Spinal cord (tissue), 10 donors: Measurements from ENCODE around the gene DISP2. TPM values are rescaled to one million over a fixed set of nuclear protein-coding genes. Genes with fewer than 3 reads are reported as not detected.
A peak's percentile ranks its signal among the peaks of the same experiment; 100 is the strongest.

Experiments
- DNase-seq, 6 donors: peaks; one replicate each; pipeline versions ENCODE4 v3.0.0 to v3.0.0-alpha.2; 2013 to 2015; ENCODE audit warnings: low spot score in 6 of 6, low read depth in 4 of 6
- H3K27ac ChIP-seq: one replicate; pipeline ENCODE4 v1.5.1; 2013; ENCODE audit warnings: low read depth, low read length, control low read depth
- H3K27me3 ChIP-seq: one replicate; pipeline ENCODE4 v1.6.1; 2013; ENCODE audit warnings: low read length; ENCODE audit not compliant: control insufficient read depth, insufficient read depth
- H3K36me3 ChIP-seq: one replicate; pipeline ENCODE4 v1.6.1; 2013; ENCODE audit warnings: low read length; ENCODE audit not compliant: control insufficient read depth, insufficient read depth
- H3K4me1 ChIP-seq: one replicate; pipeline ENCODE4 v1.6.1; 2013; ENCODE audit warnings: low read length; ENCODE audit not compliant: control insufficient read depth, insufficient read depth
- H3K4me3 ChIP-seq: one replicate; pipeline ENCODE4 v1.5.1; 2013; ENCODE audit warnings: low read depth, low read length, control low read depth
- H3K9me3 ChIP-seq: one replicate; pipeline ENCODE4 v1.6.1; 2013; ENCODE audit warnings: low read length; ENCODE audit not compliant: control insufficient read depth, insufficient read depth
- WGBS: methylation state at CpG from one replicate; pipeline ENCODE4 v1.1.5; 2013; ENCODE audit warnings: missing lambda C conversion rate; ENCODE audit not compliant: insufficient coverage; 5-methylcytosine and 5-hydroxymethylcytosine counted together
- polyA plus RNA-seq, 2 donors: library from polyadenylated mRNA; unstranded; fragments of 120-200 nt; gene quantifications; one replicate each; pipeline ENCODE4 v1.2.1, GENCODE V29; 2013; ENCODE audit not compliant: insufficient read length in 2 of 2
- total RNA-seq, 2 donors: library from RNA; depleted of rRNA in 1 of 2; stranded (reverse); fragments of 120-200 nt in 1 of 2; fragments of >200 nt in 1 of 2; gene quantifications; one replicate each; pipeline versions ENCODE4 v1.2.3 to v1.2.4, GENCODE V29; 2013 to 2014
- donor health status: healthy.

The DISP2 gene
- total and polyA plus RNA-seq, 4 donors: 7.8 to 43.8 (median 20.9) TPM

- WGBS: 6% methylated on average over 29 of the region's 31 CpGs
- no peak overlapping the region for H3K27ac ChIP-seq
- peak in 2 of 6 donors; percentile 62 to 76 for DNase-seq
Measured at GRCh38 chr15:40358471-40359353, 693 bp downstream of the DISP2 start.

GRCh38 chr15:40360015-40360414, 2.0 kb downstream of the DISP2 start:
- no peak overlapping the region for H3K4me3 ChIP-seq
- no peaks in the 10 kb centered on the region for H3K27me3 ChIP-seq
- H3K36me3 ChIP-seq: peaks cover 25% of the 10 kb centered on the region
- H3K4me1 ChIP-seq: peaks cover 24% of the 10 kb centered on the region
- no peak overlapping the region for H3K27ac ChIP-seq
- no peaks in the 10 kb centered on the region for H3K9me3 ChIP-seq
- 87% methylated on average over 3 of the region's 4 CpGs for whole genome bisulfite sequencing
- no peak for DNase-seq

More at GRCh38 chr15:40358471-40359353, 693 bp downstream of the DISP2 start:
- Histone ChIP-seq H3K27me3 (no peaks in the 10 kb centered on the region), H3K4me1 (peaks cover 37% of the 10 kb centered on the region), H3K36me3 (peaks cover 12% of the 10 kb centered on the region), H3K9me3 (no peaks in the 10 kb centered on the region), H3K4me3 (peak overlapping the region; percentile 48)

GRCh38 chr15:40361640-40362039, 3.6 kb downstream of the DISP2 start:
- H3K4me3 ChIP-seq: no peak overlapping the region
- no peaks in the 10 kb centered on the region for H3K27me3 ChIP-seq
- peaks cover 35% of the 10 kb centered on the region for H3K36me3 ChIP-seq
- H3K4me1 ChIP-seq: peaks cover 33% of the 10 kb centered on the region
- H3K9me3 ChIP-seq: no peaks in the 10 kb centered on the region
- 79% methylated on average over 2 of the region's 2 CpGs for WGBS
- no peak overlapping the region for H3K27ac ChIP-seq
- DNase-seq: no peak

- no peaks in the 10 kb centered on the region for H3K9me3 ChIP-seq
- H3K36me3 ChIP-seq: peaks cover 51% of the 10 kb centered on the region
- peaks cover 38% of the 10 kb centered on the region for H3K4me1 ChIP-seq
- 77% methylated on average over 8 of the region's 8 CpGs for WGBS
- H3K27me3 ChIP-seq: no peaks in the 10 kb centered on the region
- H3K27ac ChIP-seq: no peak overlapping the region
- no peak for DNase-seq
- H3K4me3 ChIP-seq: no peak overlapping the region
Measured at GRCh38 chr15:40363611-40364010, 5.6 kb downstream of the DISP2 start.

- Histone ChIP-seq H3K27ac (no peak overlapping the region), H3K4me3 (no peak overlapping the region), H3K36me3 (peaks cover 57% of the 10 kb centered on the region), H3K27me3 (no peaks in the 10 kb centered on the region), H3K4me1 (peaks cover 39% of the 10 kb centered on the region), H3K9me3 (no peaks in the 10 kb centered on the region)
- no peak for DNase-seq
- WGBS: 78% methylated on average over 6 of the region's 6 CpGs
Measured at GRCh38 chr15:40364251-40364650, 6.2 kb downstream of the DISP2 start.

GRCh38 chr15:40365016-40365415, 7.0 kb downstream of the DISP2 start:
- H3K9me3 ChIP-seq: no peaks in the 10 kb centered on the region
- DNase-seq: no peak
- H3K4me3 ChIP-seq: no peak overlapping the region
- WGBS: 80% methylated on average over 4 of the region's 5 CpGs
- H3K36me3 ChIP-seq: peaks cover 65% of the 10 kb centered on the region
- no peaks in the 10 kb centered on the region for H3K27me3 ChIP-seq
- H3K4me1 ChIP-seq: peaks cover 41% of the 10 kb centered on the region
- H3K27ac ChIP-seq: no peak overlapping the region

GRCh38 chr15:40365624-40366456, 7.8 kb downstream of the DISP2 start:
- no peaks in the 10 kb centered on the region for H3K9me3 ChIP-seq
- H3K4me3 ChIP-seq: no peak overlapping the region
- DNase-seq: no peak
- WGBS: 76% methylated on average over 5 of the region's 11 CpGs
- peaks cover 67% of the 10 kb centered on the region for H3K36me3 ChIP-seq
- no peaks in the 10 kb centered on the region for H3K27me3 ChIP-seq
- peaks cover 40% of the 10 kb centered on the region for H3K4me1 ChIP-seq
- H3K27ac ChIP-seq: no peak overlapping the region

- Histone ChIP-seq H3K9me3 (no peaks in the 10 kb centered on the region), H3K27me3 (no peaks in the 10 kb centered on the region), H3K27ac (no peak overlapping the region), H3K36me3 (peaks cover 63% of the 10 kb centered on the region), H3K4me3 (no peak overlapping the region), H3K4me1 (peaks cover 40% of the 10 kb centered on the region)
- WGBS: 51% methylated on average over 14 of the region's 14 CpGs
- DNase-seq: peak in 2 of 6 donors; percentile 57 to 83
Measured at GRCh38 chr15:40366457-40367370, 8.7 kb downstream of the DISP2 start.

- no peaks in the 10 kb centered on the region for H3K9me3 ChIP-seq
- WGBS: 70% methylated on average over 5 of the region's 5 CpGs
- H3K36me3 ChIP-seq: peaks cover 62% of the 10 kb centered on the region
- no peaks in the 10 kb centered on the region for H3K27me3 ChIP-seq
- H3K4me3 ChIP-seq: no peak overlapping the region
- peaks cover 40% of the 10 kb centered on the region for H3K4me1 ChIP-seq
- no peak overlapping the region for H3K27ac ChIP-seq
- DNase-seq: no peak
Measured at GRCh38 chr15:40367371-40367685, 9.3 kb downstream of the DISP2 start.
